ENCODE results near the gene USP21. TPM values are rescaled to one million over a fixed set of nuclear protein-coding genes. Genes with fewer than 3 reads are reported as not detected.

USP21 gene
- total RNA-seq, 4 donors from 2014 or later = 13.3 to 25.3 (median 16.3) TPM

GRCh38 chr1:161185732-161186311, 26.5 kb downstream of the USP21 start:
- H3K9me3 ChIP-seq = no peaks in the 10 kb centered on the region
- peaks cover 0 to 7% (median under 1%) of the 10 kb centered on the region in 4 donors for H3K36me3 ChIP-seq
- H3K4me3 ChIP-seq = no peak overlapping the region
- peak overlapping the region; percentile 47 to 69 (median 59) for H3K27ac ChIP-seq (replicated peaks in 1 of 4)
- TF ChIP-seq POLR2A (IDR thresholded peaks at IDR 0.05; ENCODE audit: low read depth) (no peak), POLR2AphosphoS5 (IDR thresholded peaks at IDR 0.05) (no peak), EP300 (IDR thresholded peaks at IDR 0.05) (no peak)
- TF ChIP-seq, protein P1, sequence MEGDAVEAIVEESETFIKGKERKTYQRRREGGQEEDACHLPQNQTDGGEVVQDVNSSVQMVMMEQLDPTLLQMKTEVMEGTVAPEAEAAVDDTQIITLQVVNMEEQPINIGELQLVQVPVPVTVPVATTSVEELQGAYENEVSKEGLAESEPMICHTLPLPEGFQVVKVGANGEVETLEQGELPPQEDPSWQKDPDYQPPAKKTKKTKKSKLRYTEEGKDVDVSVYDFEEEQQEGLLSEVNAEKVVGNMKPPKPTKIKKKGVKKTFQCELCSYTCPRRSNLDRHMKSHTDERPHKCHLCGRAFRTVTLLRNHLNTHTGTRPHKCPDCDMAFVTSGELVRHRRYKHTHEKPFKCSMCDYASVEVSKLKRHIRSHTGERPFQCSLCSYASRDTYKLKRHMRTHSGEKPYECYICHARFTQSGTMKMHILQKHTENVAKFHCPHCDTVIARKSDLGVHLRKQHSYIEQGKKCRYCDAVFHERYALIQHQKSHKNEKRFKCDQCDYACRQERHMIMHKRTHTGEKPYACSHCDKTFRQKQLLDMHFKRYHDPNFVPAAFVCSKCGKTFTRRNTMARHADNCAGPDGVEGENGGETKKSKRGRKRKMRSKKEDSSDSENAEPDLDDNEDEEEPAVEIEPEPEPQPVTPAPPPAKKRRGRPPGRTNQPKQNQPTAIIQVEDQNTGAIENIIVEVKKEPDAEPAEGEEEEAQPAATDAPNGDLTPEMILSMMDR (IDR thresholded peaks at IDR 0.05) = no peak
- peaks cover 6 to 25% (median 19%) of the 10 kb centered on the region in 4 donors for H3K4me1 ChIP-seq
- DNase-seq (ENCODE audit: extremely low spot score) = no peak
- WGBS = 51% methylated on average over 2 of the region's 2 CpGs
- H3K27me3 ChIP-seq = no peaks in the 10 kb centered on the region
- intact Hi-C loops (cut with DNase I) = no loop called here

- intact Hi-C loops (cut with DNase I) = no loop called here
- H3K4me3 ChIP-seq = no peak overlapping the region
Measured at GRCh38 chr1:161187311-161187710, 28.0 kb downstream of the USP21 start.

GRCh38 chr1:161188381-161188780, 29.1 kb downstream of the USP21 start:
- no peak for DNase-seq (ENCODE audit: extremely low spot score)
- Histone ChIP-seq H3K4me1 (peaks cover 13 to 34% (median 29%) of the 10 kb centered on the region in 4 donors), H3K9me3 (no peaks in the 10 kb centered on the region), H3K27me3 (no peaks in the 10 kb centered on the region), H3K36me3 (peaks cover 0 to 32% (median 15%) of the 10 kb centered on the region in 4 donors), H3K27ac (replicated peaks in 1 of 4) (no peak overlapping the region), H3K4me3 (no peak overlapping the region)
- intact Hi-C loops (cut with DNase I) = no loop called here
- WGBS = 82% methylated on average over 6 of the region's 6 CpGs
- TF ChIP-seq, protein P1 (IDR thresholded peaks at IDR 0.05) = no peak
- TF ChIP-seq EP300 (IDR thresholded peaks at IDR 0.05) (no peak), POLR2AphosphoS5 (IDR thresholded peaks at IDR 0.05) (no peak), POLR2A (IDR thresholded peaks at IDR 0.05; ENCODE audit: low read depth) (no peak)

More at GRCh38 chr1:161187311-161187710, 28.0 kb downstream of the USP21 start:
- TF ChIP-seq POLR2A (IDR thresholded peaks at IDR 0.05; ENCODE audit: low read depth) (no peak), EP300 (IDR thresholded peaks at IDR 0.05) (no peak), POLR2AphosphoS5 (IDR thresholded peaks at IDR 0.05) (no peak)
- TF ChIP-seq, protein P1 (IDR thresholded peaks at IDR 0.05) = no peak
- WGBS = 86% methylated on average over 3 of the region's 3 CpGs
- Histone ChIP-seq H3K36me3 (peaks cover 0 to 22% (median 12%) of the 10 kb centered on the region in 4 donors), H3K9me3 (no peaks in the 10 kb centered on the region), H3K27me3 (no peaks in the 10 kb centered on the region), H3K4me1 (peaks cover 8 to 30% (median 20%) of the 10 kb centered on the region in 4 donors), H3K27ac (replicated peaks in 1 of 4) (no peak overlapping the region)
- no peak for DNase-seq (ENCODE audit: extremely low spot score)

GRCh38 chr1:161189036-161189435, 29.7 kb downstream of the USP21 start:
- intact Hi-C loops (cut with DNase I) = no loop called here
- peaks cover 0 to 39% (median 17%) of the 10 kb centered on the region in 4 donors for H3K36me3 ChIP-seq

More at GRCh38 chr1:161189036-161189435, 29.7 kb downstream of the USP21 start:
- no peak overlapping the region for H3K4me3 ChIP-seq
- no peaks in the 10 kb centered on the region for H3K27me3 ChIP-seq
- peaks cover 19 to 36% (median 31%) of the 10 kb centered on the region in 4 donors for H3K4me1 ChIP-seq
- 93% methylated on average over 5 of the region's 5 CpGs for WGBS
- H3K9me3 ChIP-seq = no peaks in the 10 kb centered on the region
- no peak overlapping the region for H3K27ac ChIP-seq (replicated peaks in 1 of 4)
- TF ChIP-seq, protein P1 (IDR thresholded peaks at IDR 0.05) = no peak
- TF ChIP-seq POLR2AphosphoS5 (IDR thresholded peaks at IDR 0.05) (no peak), POLR2A (IDR thresholded peaks at IDR 0.05; ENCODE audit: low read depth) (no peak), EP300 (IDR thresholded peaks at IDR 0.05) (no peak)
- DNase-seq (ENCODE audit: extremely low spot score) = no peak

All from esophagus muscularis mucosa (tissue), 4 donors.